Lower lobe of right lung (tissue), 2 donors: ENCODE data around the gene NECAB3. TPM values are rescaled to one million over a fixed set of nuclear protein-coding genes. Genes with fewer than 3 reads are reported as not detected.

ENCODE experiments used
- ATAC-seq, 2 donors: fragments of 200-7000 bp; cut with Tn5 transposase; one replicate each; pipeline ENCODE4 v1.9.1; 2020 to 2022; ENCODE audit warnings: mild to moderate bottlenecking in 2 of 2, moderate library complexity in 2 of 2
- DNase-seq: peaks from one replicate; pipeline ENCODE4 v3.0.0-alpha.2; 2020
- H3K27ac ChIP-seq: fragments of 200-600 bp; one replicate; pipeline ENCODE4 v1.8.0; 2022
- H3K27me3 ChIP-seq: fragments of 200-600 bp; one replicate; pipeline ENCODE4 v1.8.0; 2022; ENCODE audit warnings: low read depth
- H3K36me3 ChIP-seq: fragments of 200-600 bp; one replicate; pipeline ENCODE4 v1.8.0; 2022; ENCODE audit warnings: mild to moderate bottlenecking
- H3K4me1 ChIP-seq: fragments of 200-600 bp; one replicate; pipeline ENCODE4 v1.8.0; 2022
- H3K4me3 ChIP-seq: fragments of 200-600 bp; one replicate; pipeline ENCODE4 v1.8.0; 2022; ENCODE audit warnings: mild to moderate bottlenecking
- H3K9me3 ChIP-seq: fragments of 200-600 bp; one replicate; pipeline ENCODE4 v1.8.0; 2022
- intact Hi-C: fragments of 100-400 bp; cut with DNase I; formaldehyde crosslinking; loops from one replicate; pipeline ENCODE4 v1.11.0; 2022
- total RNA-seq: library from RNA; stranded (reverse); fragmentation: NEBNext Ultra II Directional; extraction: Animal tissue kit (Norgen Biotek cat#: 25700); gene quantifications from one replicate; pipeline ENCODE4 v1.2.1, GENCODE V29; 2021
- TF ChIP-seq, protein P1 (sequence below): fragments of 200-600 bp; IDR thresholded peaks from one replicate; pipeline ENCODE4 v1.8.0; 2022; ENCODE audit warnings: antibody characterized with exemption, mild to moderate bottlenecking
- donor health status: DM: no; HTN: yes; CAD: no; lungs with severe emphysema.

Gene NECAB3
- total RNA-seq, 1 donor from 2014 or later = 60.3 TPM

DNA sequence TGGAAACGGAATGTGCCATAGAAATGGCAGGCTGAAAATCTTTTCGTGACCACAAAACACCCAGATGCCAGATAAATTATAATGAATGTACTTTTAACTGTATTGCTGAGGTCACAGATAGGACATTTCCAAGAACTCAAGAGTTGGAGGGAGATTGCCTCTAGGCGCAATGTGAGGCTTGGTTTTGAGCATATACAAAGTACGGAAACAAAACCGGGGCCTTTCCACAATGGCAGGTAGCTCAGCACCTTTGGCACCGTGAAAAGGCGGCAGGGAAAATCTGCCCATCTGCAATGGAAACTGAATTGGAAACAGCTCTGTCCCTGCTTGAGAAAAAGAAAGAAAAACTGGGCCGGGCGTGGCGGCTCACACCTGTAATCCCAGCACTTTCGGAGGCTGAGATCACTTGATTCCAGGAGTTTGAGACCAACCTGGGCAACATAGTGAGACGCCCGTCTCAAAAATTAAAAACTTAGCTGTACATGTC lies 22.6 kb downstream of the NECAB3 start:
- Histone ChIP-seq H3K4me3 (no peak overlapping the region), H3K27ac (no peak overlapping the region), H3K4me1 (peaks cover 39% of the 10 kb centered on the region), H3K27me3 (no peaks in the 10 kb centered on the region), H3K36me3 (no peaks in the 10 kb centered on the region), H3K9me3 (no peaks in the 10 kb centered on the region)
- intact Hi-C loops = no loop called here
- TF ChIP-seq, protein P1, sequence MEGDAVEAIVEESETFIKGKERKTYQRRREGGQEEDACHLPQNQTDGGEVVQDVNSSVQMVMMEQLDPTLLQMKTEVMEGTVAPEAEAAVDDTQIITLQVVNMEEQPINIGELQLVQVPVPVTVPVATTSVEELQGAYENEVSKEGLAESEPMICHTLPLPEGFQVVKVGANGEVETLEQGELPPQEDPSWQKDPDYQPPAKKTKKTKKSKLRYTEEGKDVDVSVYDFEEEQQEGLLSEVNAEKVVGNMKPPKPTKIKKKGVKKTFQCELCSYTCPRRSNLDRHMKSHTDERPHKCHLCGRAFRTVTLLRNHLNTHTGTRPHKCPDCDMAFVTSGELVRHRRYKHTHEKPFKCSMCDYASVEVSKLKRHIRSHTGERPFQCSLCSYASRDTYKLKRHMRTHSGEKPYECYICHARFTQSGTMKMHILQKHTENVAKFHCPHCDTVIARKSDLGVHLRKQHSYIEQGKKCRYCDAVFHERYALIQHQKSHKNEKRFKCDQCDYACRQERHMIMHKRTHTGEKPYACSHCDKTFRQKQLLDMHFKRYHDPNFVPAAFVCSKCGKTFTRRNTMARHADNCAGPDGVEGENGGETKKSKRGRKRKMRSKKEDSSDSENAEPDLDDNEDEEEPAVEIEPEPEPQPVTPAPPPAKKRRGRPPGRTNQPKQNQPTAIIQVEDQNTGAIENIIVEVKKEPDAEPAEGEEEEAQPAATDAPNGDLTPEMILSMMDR = no peak
- ATAC-seq (no peak), DNase-seq (no peak)

DNA sequence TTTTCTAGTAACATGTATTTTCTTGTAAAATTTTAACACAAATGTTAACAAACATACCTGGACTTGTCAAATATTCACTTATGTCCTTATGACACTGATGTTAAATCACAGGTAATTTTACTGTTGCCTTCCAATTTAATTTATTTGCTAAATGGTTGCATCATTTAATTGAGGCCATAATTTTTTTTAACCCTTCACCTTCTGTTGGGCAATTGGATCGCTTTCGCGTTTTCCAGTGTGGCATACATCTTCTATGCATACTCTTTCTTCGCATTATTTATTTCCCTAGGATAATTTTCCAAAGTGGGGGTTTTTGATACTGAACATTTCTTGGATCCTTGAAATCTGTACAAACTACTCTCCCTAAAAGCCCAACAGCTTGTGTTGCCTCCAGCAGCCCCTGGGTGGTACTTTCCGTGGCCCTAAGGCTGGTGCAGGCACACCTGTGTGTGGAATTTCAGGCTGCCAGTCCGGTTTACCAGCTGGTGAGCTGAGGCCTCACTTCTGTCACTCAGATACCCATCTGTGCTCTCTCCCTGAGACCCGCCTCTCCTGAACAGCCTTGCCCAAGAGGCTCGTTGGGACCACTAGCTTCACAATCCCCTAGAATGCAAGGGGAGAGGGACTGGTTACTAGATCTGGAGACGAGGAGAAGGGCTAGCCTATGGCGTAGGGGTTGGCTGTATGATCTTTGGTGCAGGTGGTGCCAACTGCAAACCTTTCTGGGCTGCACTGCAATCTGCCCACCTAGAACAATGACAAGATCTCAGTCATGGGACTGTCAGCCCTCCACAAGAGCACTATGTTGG lies 23.3 kb downstream of the NECAB3 start:
- DNase-seq (no peak), ATAC-seq (peak in 1 of 2 donors; percentile 26)

DNA sequence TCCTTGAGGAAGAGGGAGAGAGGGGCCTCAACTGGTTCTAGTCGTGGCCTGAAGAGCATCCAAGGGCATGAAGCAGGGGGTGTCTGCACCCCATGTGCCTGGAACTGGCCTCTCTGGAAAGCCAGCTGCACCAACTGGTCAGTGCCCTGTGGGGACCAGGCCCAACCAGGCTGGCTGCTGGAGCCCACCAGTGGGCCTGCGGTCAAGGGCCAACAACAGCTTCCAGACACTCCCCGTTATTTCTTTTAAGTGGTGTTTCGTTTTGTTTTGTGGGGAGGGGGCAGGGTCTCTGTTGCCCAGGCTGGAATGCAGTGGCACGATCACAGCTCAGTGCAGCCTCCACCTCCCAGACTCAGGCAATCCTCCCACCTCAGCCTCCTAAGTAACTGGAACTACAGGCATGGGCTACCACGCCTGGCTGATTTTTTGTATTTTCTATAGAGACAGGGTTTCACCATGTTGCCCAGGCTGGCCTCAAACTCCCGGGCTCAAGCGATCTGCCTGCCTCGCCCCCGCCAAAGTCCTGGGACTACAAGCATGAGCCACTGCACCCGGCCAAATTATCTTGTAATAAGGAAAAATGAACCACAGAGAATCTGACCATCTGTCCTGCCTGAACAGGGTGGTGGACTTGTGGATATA lies 24.0 kb downstream of the NECAB3 start:
- Histone ChIP-seq H3K27me3 (no peaks in the 10 kb centered on the region), H3K36me3 (peaks cover 9% of the 10 kb centered on the region), H3K9me3 (no peaks in the 10 kb centered on the region), H3K4me1 (peaks cover 39% of the 10 kb centered on the region), H3K27ac (no peak overlapping the region), H3K4me3 (no peak overlapping the region)
- ATAC-seq (no peak), DNase-seq (no peak)
- TF ChIP-seq, protein P1 = no peak
- intact Hi-C loops = no loop called here

More for the DNA sequence above, 23.3 kb downstream of the NECAB3 start:
- TF ChIP-seq, protein P1 = no peak
- no peaks in the 10 kb centered on the region for H3K9me3 ChIP-seq
- H3K4me3 ChIP-seq = no peak overlapping the region
- H3K4me1 ChIP-seq = peaks cover 39% of the 10 kb centered on the region
- H3K27me3 ChIP-seq = no peaks in the 10 kb centered on the region
- intact Hi-C loops = no loop called here
- peaks cover 2% of the 10 kb centered on the region for H3K36me3 ChIP-seq
- H3K27ac ChIP-seq = no peak overlapping the region

DNA sequence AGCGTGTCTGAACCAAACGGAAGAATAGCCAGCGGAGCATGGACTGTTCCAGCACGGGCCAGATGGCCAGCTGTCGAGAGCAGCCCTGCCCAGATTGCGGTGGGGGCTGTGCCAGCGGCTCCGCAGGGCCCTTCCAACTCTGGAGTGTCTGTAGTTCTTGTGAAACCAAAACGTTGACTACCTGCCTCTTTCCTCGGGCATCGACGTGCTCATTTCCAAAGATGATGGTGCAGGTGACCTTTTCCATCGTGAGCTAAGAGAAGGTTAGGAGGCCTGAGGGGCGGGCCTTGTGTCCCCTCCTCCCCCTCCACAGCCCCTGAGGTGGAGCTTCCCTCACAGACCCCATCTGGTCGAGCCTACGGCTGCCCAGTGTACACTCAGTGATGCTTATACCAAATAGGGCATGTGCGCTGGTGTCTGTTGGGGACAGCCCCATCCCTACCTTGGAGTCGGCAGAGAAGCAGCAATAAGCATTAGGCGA lies 25.0 kb downstream of the NECAB3 start:
- H3K27ac ChIP-seq = no peak overlapping the region
- peaks cover 39% of the 10 kb centered on the region for H3K4me1 ChIP-seq
- peak; percentile 78 for DNase-seq

DNA sequence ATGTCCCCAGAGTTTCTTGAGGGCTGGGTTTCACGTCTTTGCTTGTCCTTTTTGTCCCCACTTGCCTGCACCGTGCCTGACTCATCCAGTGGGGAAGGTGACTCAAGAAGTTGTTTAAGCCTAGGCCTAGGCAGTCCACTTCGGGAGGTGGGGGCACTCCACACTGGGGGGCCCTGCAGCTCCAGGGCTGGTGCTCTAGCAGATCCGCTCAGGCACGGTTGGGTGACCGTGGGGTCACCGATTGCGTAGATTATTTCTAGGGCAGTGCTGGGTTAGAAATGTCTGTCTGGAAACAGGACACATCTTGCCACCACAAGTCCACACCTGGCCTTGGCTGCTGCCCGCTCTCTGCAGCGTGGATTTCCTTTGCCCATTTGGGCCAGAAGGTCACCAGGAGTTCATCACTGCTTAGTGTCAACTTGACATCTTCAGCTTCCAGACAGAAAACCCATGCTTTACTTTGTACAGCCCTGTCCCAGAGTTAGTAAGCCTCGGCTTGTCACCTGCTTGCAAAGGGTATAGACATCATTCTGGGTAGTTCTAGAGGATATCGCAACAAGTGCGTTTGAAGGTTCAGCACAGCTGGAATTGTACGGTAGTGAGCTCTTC lies 25.7 kb downstream of the NECAB3 start:
- Histone ChIP-seq H3K27me3 (no peaks in the 10 kb centered on the region), H3K27ac (no peak overlapping the region), H3K4me1 (peaks cover 35% of the 10 kb centered on the region), H3K4me3 (no peak overlapping the region), H3K36me3 (peaks cover 25% of the 10 kb centered on the region), H3K9me3 (no peaks in the 10 kb centered on the region)
- TF ChIP-seq, protein P1 = no peak
- no peak for DNase-seq
- intact Hi-C loops = no loop called here
- ATAC-seq = peak in 1 of 2 donors; percentile 5

More for the DNA sequence above, 25.0 kb downstream of the NECAB3 start:
- Histone ChIP-seq H3K9me3 (no peaks in the 10 kb centered on the region), H3K27me3 (no peaks in the 10 kb centered on the region), H3K4me3 (no peak overlapping the region), H3K36me3 (peaks cover 19% of the 10 kb centered on the region)
- intact Hi-C loops = no loop called here
- TF ChIP-seq, protein P1 = no peak
- peak; percentile 74 to 82 for ATAC-seq
